GM23338 (cell line): ENCODE measurements around the gene ANO6. TPM values are rescaled to one million over a fixed set of nuclear protein-coding genes. Genes with fewer than 3 reads are reported as not detected.

Experiments
- ATAC-seq: fragments of 200-7000 bp; cut with Tn5 transposase; 3 replicates; pipeline ENCODE4 v1.9.1; 2020
- DNase-seq: peaks from one replicate; pipeline ENCODE4 v3.0.0-alpha.2; 2015; ENCODE audit warnings: low spot score
- H2AFZ ChIP-seq: fragments of 200-600 bp; sonication (generic); 2 replicates; pipeline ENCODE4 v1.8.0; 2016; ENCODE audit warnings: antibody characterized with exemption, mild to moderate bottlenecking, moderate library complexity
- H3F3A ChIP-seq: fragments of 200-600 bp; sonication (generic); replicated peaks from 2 replicates; pipeline ENCODE4 v1.8.0; 2017; ENCODE audit warnings: antibody characterized with exemption, mixed run types, low read depth
- H3K27ac ChIP-seq: fragments of 200-600 bp; sonication (generic); 2 replicates; pipeline ENCODE4 v1.6.1; 2016; ENCODE audit warnings: low read depth
- H3K27me3 ChIP-seq: fragments of 200-600 bp; sonication (generic); 2 replicates; pipeline ENCODE4 v1.8.0; 2016; ENCODE audit warnings: mild to moderate bottlenecking, mixed run types, moderate library complexity; ENCODE audit not compliant: insufficient read depth
- H3K36me3 ChIP-seq: fragments of 200-600 bp; sonication (generic); 2 replicates; pipeline ENCODE4 v1.8.0; 2016; ENCODE audit warnings: mild to moderate bottlenecking; ENCODE audit not compliant: insufficient read depth
- H3K4me1 ChIP-seq: fragments of 200-600 bp; sonication (generic); 2 replicates; pipeline ENCODE4 v1.8.0; 2016; ENCODE audit warnings: mild to moderate bottlenecking, moderate library complexity; ENCODE audit not compliant: insufficient read depth
- H3K4me2 ChIP-seq: fragments of 200-600 bp; sonication (generic); 2 replicates; pipeline ENCODE4 v1.7.1; 2017; ENCODE audit warnings: mixed run types
- H3K4me3 ChIP-seq: fragments of 200-600 bp; sonication (generic); 2 replicates; pipeline ENCODE4 v1.6.1; 2016; ENCODE audit warnings: mixed run types
- H3K79me2 ChIP-seq: fragments of 200-600 bp; sonication (generic); replicated peaks from 2 replicates; pipeline ENCODE4 v1.8.0; 2017; ENCODE audit warnings: mild to moderate bottlenecking; ENCODE audit not compliant: insufficient read depth
- H3K9me2 ChIP-seq: fragments of 200-600 bp; sonication (generic); 2 replicates; pipeline ENCODE4 v1.8.0; 2017; ENCODE audit not compliant: insufficient read depth
- H4K20me1 ChIP-seq: fragments of 200-600 bp; sonication (generic); replicated peaks from 2 replicates; pipeline ENCODE4 v1.8.0; 2017; ENCODE audit warnings: mild to moderate bottlenecking; ENCODE audit not compliant: insufficient read depth
- H3K27ac Mint-ChIP-seq: 2 replicates; pipeline ENCODE4 v1.8.0; 2020; ENCODE audit warnings: inconsistent platforms, mild to moderate bottlenecking, moderate library complexity, mixed read lengths
- H3K27me3 Mint-ChIP-seq: 3 replicates; pipeline ENCODE4 v1.8.0; 2022; ENCODE audit warnings: low read depth, mild to moderate bottlenecking, moderate library complexity, mixed read lengths, inconsistent platforms; ENCODE audit not compliant: insufficient read depth, poor library complexity
- H3K36me3 Mint-ChIP-seq: 3 replicates; pipeline ENCODE4 v1.8.0; 2021; ENCODE audit warnings: low read depth, mild to moderate bottlenecking, inconsistent platforms, moderate library complexity, mixed read lengths
- H3K4me1 Mint-ChIP-seq: 3 replicates; pipeline ENCODE4 v1.8.0; 2020; ENCODE audit warnings: mild to moderate bottlenecking, inconsistent platforms, mixed read lengths
- H3K4me3 Mint-ChIP-seq: 3 replicates; pipeline ENCODE4 v1.8.0; 2021; ENCODE audit warnings: moderate library complexity, mild to moderate bottlenecking, inconsistent platforms, mixed read lengths
- H3K9me3 Mint-ChIP-seq: 3 replicates; pipeline ENCODE4 v1.8.0; 2020; ENCODE audit warnings: moderate library complexity, mild to moderate bottlenecking, inconsistent platforms, mixed read lengths
- CREB1 ChIP-seq: fragments of 250-450 bp; sonication (Bioruptor Pico); IDR thresholded peaks from 2 replicates; pipeline ENCODE4 v1.5.0; 2020; ENCODE audit warnings: low read depth, mild to moderate bottlenecking, moderate library complexity
- EZH2 ChIP-seq: fragments of 200-600 bp; sonication (generic); IDR thresholded peaks from one replicate; pipeline ENCODE4 v1.8.0; 2017; ENCODE audit warnings: antibody characterized with exemption, mild to moderate bottlenecking, low read depth; ENCODE audit not compliant: unreplicated experiment
- EZH2phosphoT487 ChIP-seq: fragments of 200-600 bp; sonication (generic); IDR thresholded peaks from one replicate; pipeline ENCODE4 v1.8.1; 2018; ENCODE audit warnings: antibody characterized with exemption; ENCODE audit not compliant: unreplicated experiment
- JUNB ChIP-seq: IDR thresholded peaks from one replicate; pipeline ENCODE4 v1.6.1; 2016; ENCODE audit warnings: antibody characterized with exemption; ENCODE audit not compliant: unreplicated experiment
- NANOG ChIP-seq: IDR thresholded peaks from 2 replicates; pipeline ENCODE4 v1.6.1; 2016; ENCODE audit warnings: antibody characterized with exemption, borderline replicate concordance
- POLR2AphosphoS5 ChIP-seq: IDR thresholded peaks from 2 replicates; pipeline ENCODE4 v1.6.1; 2016; ENCODE audit warnings: antibody characterized with exemption, low read depth
- STAT1 ChIP-seq: IDR thresholded peaks from one replicate; pipeline ENCODE4 v1.6.1; 2016; ENCODE audit warnings: antibody characterized with exemption; ENCODE audit not compliant: unreplicated experiment
- ZNF114 ChIP-seq: fragments of 250-450 bp; sonication (Bioruptor Pico); IDR thresholded peaks from 2 replicates; pipeline ENCODE4 v1.5.0; 2020; ENCODE audit warnings: mild to moderate bottlenecking, moderate library complexity
- ZNF331 ChIP-seq: fragments of 250-450 bp; sonication (Bioruptor Pico); IDR thresholded peaks from 2 replicates; pipeline ENCODE4 v1.5.0; 2020; ENCODE audit warnings: low read depth, mild to moderate bottlenecking, moderate library complexity
- polyA plus RNA-seq: library from polyadenylated mRNA; unstranded; fragments of >200 nt; fragmentation: Nextera tagmentation; extraction: Ambion mirVana; gene quantifications from 2 replicates; pipeline ENCODE4 v1.2.1, GENCODE V29; 2016
- total RNA-seq: library from RNA; depleted of rRNA; stranded (reverse); fragments of >200 nt; shearing (Covaris generic); gene quantifications from 2 replicates; pipeline ENCODE4 v1.2.3, GENCODE V29; 2014
- TF ChIP-seq, protein P1 (sequence below): IDR thresholded peaks from 2 replicates; pipeline ENCODE4 v1.6.1; 2016; ENCODE audit warnings: antibody characterized with exemption
- TF ChIP-seq, protein P2 (sequence below): IDR thresholded peaks from one replicate; pipeline ENCODE4 v1.6.1; 2018; ENCODE audit warnings: antibody characterized with exemption; ENCODE audit not compliant: unreplicated experiment
- TF ChIP-seq, protein P3 (sequence below): fragments of 250-450 bp; sonication (Bioruptor Pico); IDR thresholded peaks from 2 replicates; pipeline ENCODE4 v1.5.0; 2020; ENCODE audit warnings: mild to moderate bottlenecking, moderate library complexity
- TF ChIP-seq, protein P4 (sequence below), 2 experiments: fragments of 200-600 bp in 1 of 2; sonication (generic) in 1 of 2; conservative IDR thresholded peaks; 2 replicates each; pipeline versions ENCODE4 v1.5.1 to v1.6.1; 2016 to 2017; ENCODE audit warnings: antibody characterized with exemption in 2 of 2, low read depth in 2 of 2, mild to moderate bottlenecking in 2 of 2, moderate library complexity in 1 of 2

Gene ANO6
- total and polyA plus RNA-seq, 2 experiments from 2014 or later = 21.1 to 48.9 TPM

DNA sequence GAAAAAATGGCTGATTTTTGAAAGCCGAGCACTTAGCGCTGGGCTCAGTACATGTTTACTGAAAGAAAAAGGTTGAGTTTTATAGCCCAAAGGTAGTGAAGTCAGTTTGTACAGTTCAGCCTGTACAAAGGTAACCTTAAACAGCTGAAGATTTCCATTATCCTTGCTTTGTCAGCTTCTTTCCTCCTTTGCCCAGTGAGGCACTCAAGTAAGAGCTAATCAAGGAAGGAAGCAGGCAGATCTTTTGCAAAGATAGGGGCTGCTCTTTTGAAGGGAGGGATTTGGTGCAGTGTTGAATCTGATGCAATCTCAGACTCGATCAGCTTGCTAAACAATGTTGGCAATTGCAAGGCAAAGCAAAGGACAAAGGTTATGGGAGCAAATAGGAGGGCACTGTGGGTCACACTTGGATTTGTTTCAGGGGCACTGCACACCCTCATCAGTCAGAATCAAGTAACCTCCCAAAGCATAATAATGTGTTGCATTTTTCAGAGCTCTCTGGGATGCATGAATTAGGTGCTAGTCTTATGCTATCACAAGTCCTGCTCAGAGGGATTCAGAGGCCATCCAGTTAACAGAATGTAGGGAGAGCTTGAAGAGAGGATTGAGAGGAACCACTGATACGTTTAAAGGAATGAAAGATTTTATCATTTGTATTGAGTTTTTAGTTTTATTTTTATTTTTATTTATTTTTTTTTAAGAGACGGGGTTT is 44.4 kb downstream of the ANO6 start:
- ATAC-seq = no peak; the same call in 2 of the 3 replicates
- Mint-ChIP-seq H3K27ac (peak overlapping the region; percentile 81), H3K36me3 (peaks cover 7% of the 10 kb centered on the region; the same call in 2 of the 3 replicates), H3K9me3 (no peaks in the 10 kb centered on the region), H3K4me1 (peaks cover 56% of the 10 kb centered on the region), H3K27me3 (no peaks in the 10 kb centered on the region), H3K4me3 (no peak overlapping the region)
- peaks cover 55% of the 10 kb centered on the region for H3K79me2 ChIP-seq
- H3K4me3 ChIP-seq = no peak overlapping the region
- no peak for TF ChIP-seq ZNF331 (CRISPR knock-in tag)
- no peak for TF ChIP-seq EZH2
- TF ChIP-seq NANOG = no peak
- TF ChIP-seq EZH2phosphoT487 = no peak
- TF ChIP-seq CREB1 = no peak
- TF ChIP-seq STAT1 = no peak
- TF ChIP-seq, protein P1, sequence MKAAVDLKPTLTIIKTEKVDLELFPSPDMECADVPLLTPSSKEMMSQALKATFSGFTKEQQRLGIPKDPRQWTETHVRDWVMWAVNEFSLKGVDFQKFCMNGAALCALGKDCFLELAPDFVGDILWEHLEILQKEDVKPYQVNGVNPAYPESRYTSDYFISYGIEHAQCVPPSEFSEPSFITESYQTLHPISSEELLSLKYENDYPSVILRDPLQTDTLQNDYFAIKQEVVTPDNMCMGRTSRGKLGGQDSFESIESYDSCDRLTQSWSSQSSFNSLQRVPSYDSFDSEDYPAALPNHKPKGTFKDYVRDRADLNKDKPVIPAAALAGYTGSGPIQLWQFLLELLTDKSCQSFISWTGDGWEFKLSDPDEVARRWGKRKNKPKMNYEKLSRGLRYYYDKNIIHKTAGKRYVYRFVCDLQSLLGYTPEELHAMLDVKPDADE = no peak
- TF ChIP-seq, protein P2, sequence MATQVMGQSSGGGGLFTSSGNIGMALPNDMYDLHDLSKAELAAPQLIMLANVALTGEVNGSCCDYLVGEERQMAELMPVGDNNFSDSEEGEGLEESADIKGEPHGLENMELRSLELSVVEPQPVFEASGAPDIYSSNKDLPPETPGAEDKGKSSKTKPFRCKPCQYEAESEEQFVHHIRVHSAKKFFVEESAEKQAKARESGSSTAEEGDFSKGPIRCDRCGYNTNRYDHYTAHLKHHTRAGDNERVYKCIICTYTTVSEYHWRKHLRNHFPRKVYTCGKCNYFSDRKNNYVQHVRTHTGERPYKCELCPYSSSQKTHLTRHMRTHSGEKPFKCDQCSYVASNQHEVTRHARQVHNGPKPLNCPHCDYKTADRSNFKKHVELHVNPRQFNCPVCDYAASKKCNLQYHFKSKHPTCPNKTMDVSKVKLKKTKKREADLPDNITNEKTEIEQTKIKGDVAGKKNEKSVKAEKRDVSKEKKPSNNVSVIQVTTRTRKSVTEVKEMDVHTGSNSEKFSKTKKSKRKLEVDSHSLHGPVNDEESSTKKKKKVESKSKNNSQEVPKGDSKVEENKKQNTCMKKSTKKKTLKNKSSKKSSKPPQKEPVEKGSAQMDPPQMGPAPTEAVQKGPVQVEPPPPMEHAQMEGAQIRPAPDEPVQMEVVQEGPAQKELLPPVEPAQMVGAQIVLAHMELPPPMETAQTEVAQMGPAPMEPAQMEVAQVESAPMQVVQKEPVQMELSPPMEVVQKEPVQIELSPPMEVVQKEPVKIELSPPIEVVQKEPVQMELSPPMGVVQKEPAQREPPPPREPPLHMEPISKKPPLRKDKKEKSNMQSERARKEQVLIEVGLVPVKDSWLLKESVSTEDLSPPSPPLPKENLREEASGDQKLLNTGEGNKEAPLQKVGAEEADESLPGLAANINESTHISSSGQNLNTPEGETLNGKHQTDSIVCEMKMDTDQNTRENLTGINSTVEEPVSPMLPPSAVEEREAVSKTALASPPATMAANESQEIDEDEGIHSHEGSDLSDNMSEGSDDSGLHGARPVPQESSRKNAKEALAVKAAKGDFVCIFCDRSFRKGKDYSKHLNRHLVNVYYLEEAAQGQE = no peak
- no peak for TF ChIP-seq ZNF114 (CRISPR knock-in tag)
- TF ChIP-seq JUNB = no peak
- TF ChIP-seq, protein P3, sequence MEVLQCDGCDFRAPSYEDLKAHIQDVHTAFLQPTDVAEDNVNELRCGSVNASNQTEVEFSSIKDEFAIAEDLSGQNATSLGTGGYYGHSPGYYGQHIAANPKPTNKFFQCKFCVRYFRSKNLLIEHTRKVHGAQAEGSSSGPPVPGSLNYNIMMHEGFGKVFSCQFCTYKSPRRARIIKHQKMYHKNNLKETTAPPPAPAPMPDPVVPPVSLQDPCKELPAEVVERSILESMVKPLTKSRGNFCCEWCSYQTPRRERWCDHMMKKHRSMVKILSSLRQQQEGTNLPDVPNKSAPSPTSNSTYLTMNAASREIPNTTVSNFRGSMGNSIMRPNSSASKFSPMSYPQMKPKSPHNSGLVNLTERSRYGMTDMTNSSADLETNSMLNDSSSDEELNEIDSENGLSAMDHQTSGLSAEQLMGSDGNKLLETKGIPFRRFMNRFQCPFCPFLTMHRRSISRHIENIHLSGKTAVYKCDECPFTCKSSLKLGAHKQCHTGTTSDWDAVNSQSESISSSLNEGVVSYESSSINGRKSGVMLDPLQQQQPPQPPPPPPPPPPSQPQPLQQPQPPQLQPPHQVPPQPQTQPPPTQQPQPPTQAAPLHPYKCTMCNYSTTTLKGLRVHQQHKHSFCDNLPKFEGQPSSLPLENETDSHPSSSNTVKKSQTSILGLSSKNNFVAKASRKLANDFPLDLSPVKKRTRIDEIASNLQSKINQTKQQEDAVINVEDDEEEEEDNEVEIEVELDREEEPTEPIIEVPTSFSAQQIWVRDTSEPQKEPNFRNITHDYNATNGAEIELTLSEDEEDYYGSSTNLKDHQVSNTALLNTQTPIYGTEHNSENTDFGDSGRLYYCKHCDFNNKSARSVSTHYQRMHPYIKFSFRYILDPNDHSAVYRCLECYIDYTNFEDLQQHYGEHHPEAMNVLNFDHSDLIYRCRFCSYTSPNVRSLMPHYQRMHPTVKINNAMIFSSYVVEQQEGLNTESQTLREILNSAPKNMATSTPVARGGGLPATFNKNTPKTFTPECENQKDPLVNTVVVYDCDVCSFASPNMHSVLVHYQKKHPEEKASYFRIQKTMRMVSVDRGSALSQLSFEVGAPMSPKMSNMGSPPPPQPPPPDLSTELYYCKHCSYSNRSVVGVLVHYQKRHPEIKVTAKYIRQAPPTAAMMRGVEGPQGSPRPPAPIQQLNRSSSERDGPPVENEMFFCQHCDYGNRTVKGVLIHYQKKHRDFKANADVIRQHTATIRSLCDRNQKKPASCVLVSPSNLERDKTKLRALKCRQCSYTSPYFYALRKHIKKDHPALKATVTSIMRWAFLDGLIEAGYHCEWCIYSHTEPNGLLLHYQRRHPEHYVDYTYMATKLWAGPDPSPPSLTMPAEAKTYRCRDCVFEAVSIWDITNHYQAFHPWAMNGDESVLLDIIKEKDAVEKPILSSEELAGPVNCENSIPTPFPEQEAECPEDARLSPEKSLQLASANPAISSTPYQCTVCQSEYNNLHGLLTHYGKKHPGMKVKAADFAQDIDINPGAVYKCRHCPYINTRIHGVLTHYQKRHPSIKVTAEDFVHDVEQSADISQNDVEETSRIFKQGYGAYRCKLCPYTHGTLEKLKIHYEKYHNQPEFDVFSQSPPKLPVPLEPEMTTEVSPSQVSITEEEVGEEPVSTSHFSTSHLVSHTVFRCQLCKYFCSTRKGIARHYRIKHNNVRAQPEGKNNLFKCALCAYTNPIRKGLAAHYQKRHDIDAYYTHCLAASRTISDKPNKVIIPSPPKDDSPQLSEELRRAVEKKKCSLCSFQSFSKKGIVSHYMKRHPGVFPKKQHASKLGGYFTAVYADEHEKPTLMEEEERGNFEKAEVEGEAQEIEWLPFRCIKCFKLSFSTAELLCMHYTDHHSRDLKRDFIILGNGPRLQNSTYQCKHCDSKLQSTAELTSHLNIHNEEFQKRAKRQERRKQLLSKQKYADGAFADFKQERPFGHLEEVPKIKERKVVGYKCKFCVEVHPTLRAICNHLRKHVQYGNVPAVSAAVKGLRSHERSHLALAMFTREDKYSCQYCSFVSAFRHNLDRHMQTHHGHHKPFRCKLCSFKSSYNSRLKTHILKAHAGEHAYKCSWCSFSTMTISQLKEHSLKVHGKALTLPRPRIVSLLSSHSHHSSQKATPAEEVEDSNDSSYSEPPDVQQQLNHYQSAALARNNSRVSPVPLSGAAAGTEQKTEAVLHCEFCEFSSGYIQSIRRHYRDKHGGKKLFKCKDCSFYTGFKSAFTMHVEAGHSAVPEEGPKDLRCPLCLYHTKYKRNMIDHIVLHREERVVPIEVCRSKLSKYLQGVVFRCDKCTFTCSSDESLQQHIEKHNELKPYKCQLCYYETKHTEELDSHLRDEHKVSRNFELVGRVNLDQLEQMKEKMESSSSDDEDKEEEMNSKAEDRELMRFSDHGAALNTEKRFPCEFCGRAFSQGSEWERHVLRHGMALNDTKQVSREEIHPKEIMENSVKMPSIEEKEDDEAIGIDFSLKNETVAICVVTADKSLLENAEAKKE = no peak
- TF ChIP-seq, protein P4, sequence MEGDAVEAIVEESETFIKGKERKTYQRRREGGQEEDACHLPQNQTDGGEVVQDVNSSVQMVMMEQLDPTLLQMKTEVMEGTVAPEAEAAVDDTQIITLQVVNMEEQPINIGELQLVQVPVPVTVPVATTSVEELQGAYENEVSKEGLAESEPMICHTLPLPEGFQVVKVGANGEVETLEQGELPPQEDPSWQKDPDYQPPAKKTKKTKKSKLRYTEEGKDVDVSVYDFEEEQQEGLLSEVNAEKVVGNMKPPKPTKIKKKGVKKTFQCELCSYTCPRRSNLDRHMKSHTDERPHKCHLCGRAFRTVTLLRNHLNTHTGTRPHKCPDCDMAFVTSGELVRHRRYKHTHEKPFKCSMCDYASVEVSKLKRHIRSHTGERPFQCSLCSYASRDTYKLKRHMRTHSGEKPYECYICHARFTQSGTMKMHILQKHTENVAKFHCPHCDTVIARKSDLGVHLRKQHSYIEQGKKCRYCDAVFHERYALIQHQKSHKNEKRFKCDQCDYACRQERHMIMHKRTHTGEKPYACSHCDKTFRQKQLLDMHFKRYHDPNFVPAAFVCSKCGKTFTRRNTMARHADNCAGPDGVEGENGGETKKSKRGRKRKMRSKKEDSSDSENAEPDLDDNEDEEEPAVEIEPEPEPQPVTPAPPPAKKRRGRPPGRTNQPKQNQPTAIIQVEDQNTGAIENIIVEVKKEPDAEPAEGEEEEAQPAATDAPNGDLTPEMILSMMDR (conservative IDR thresholded peaks at IDR 0.05; ENCODE audit: low read depth in 2 of 2) = no peak
- no peak for TF ChIP-seq POLR2AphosphoS5
- peaks cover 31% of the 10 kb centered on the region for H3K4me1 ChIP-seq
- no peak for DNase-seq
- H3K4me2 ChIP-seq = no peak overlapping the region; the same call in 1 of the 2 replicates
- H4K20me1 ChIP-seq = no peaks in the 10 kb centered on the region
- H3F3A ChIP-seq = no peaks in the 10 kb centered on the region
- no peaks in the 10 kb centered on the region for H3K36me3 ChIP-seq
- no peaks in the 10 kb centered on the region for H3K27me3 ChIP-seq
- no peak overlapping the region for H2AFZ ChIP-seq
- H3K27ac ChIP-seq = peak overlapping the region; percentile 51; the same call in 1 of the 2 replicates
- no peaks in the 10 kb centered on the region for H3K9me2 ChIP-seq
